ENCODE measurements around the gene ZFHX3.

The ZFHX3 gene

GRCh38 chr16:73006026-73006425 is 41.9 kb downstream of the ZFHX3 start:
- H3K27ac ChIP-seq = no peak overlapping the region
- H3K79me2 ChIP-seq (ENCODE audit: insufficient read depth, low read depth) = no peaks in the 10 kb centered on the region
- H3K4me1 ChIP-seq (ENCODE audit: low read depth, poor library complexity, severe bottlenecking) = no peaks in the 10 kb centered on the region
- H3K4me2 ChIP-seq = no peak overlapping the region
- H3K4me3 ChIP-seq (IDR thresholded peaks at IDR 0.05; ENCODE audit: insufficient read depth, low read depth, low read length) = no peak overlapping the region
- TF ChIP-seq CTCF (conservative IDR thresholded peaks at IDR 0.05; ENCODE audit: low read depth, low read length) = no peak
- no peak overlapping the region for H3K9ac ChIP-seq
- H2AFZ ChIP-seq (ENCODE audit: low read depth) = no peak overlapping the region
- no peaks in the 10 kb centered on the region for H3K36me3 ChIP-seq (ENCODE audit: insufficient read depth)
- no peaks in the 10 kb centered on the region for H4K20me1 ChIP-seq (ENCODE audit: insufficient read depth)
- H3K27me3 ChIP-seq (ENCODE audit: insufficient read depth, low read depth) = no peaks in the 10 kb centered on the region

- no peak for TF ChIP-seq CTCF (conservative IDR thresholded peaks at IDR 0.05; ENCODE audit: low read depth, low read length)
- Histone ChIP-seq H3K36me3 (ENCODE audit: insufficient read depth) (no peaks in the 10 kb centered on the region), H3K79me2 (ENCODE audit: insufficient read depth, low read depth) (no peaks in the 10 kb centered on the region), H4K20me1 (ENCODE audit: insufficient read depth) (no peaks in the 10 kb centered on the region), H2AFZ (ENCODE audit: low read depth) (no peak overlapping the region), H3K27me3 (ENCODE audit: insufficient read depth, low read depth) (no peaks in the 10 kb centered on the region), H3K9ac (no peak overlapping the region), H3K27ac (no peak overlapping the region), H3K4me2 (no peak overlapping the region), H3K4me1 (ENCODE audit: low read depth, poor library complexity, severe bottlenecking) (no peaks in the 10 kb centered on the region), H3K4me3 (IDR thresholded peaks at IDR 0.05; ENCODE audit: insufficient read depth, low read depth, low read length) (no peak overlapping the region)
Observed at GRCh38 chr16:73002866-73003265, 45.1 kb downstream of the ZFHX3 start.

DNA sequence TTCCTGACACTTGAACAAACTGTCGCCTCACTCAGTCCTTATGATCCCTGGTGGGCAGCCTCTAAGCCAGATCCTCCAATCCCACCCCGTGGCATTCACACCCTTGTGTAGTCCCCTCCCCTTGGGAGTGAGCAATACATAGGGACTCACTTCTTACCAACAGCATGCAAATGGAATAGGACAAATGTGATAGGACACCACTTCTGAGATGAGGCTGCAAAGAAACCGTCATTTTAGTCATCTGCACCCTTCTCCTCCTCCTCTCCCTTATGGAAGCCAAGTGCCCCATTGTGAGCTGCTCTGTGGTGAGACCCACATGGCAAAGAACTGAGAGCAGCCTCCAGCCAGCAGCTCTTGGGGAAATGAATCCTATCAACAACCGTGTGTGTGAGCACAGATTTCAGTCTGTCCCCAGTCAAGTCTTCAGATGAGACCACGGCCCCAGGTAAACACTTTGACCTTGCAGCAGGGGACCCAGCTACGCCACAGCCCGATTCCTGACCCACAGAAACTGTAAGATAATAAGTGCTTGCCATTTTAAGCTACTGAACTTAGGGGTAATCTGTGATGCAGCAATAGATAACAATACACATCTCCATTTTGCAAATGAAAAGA is 46.9 kb downstream of the ZFHX3 start:
- Histone ChIP-seq H3K36me3 (ENCODE audit: insufficient read depth) (no peaks in the 10 kb centered on the region), H4K20me1 (ENCODE audit: insufficient read depth) (no peaks in the 10 kb centered on the region), H2AFZ (ENCODE audit: low read depth) (no peak overlapping the region), H3K9ac (no peak overlapping the region), H3K4me3 (IDR thresholded peaks at IDR 0.05; ENCODE audit: insufficient read depth, low read depth, low read length) (no peak overlapping the region), H3K4me2 (no peak overlapping the region), H3K4me1 (ENCODE audit: low read depth, poor library complexity, severe bottlenecking) (no peaks in the 10 kb centered on the region), H3K27ac (no peak overlapping the region), H3K27me3 (ENCODE audit: insufficient read depth, low read depth) (no peaks in the 10 kb centered on the region), H3K79me2 (ENCODE audit: insufficient read depth, low read depth) (no peaks in the 10 kb centered on the region)
- TF ChIP-seq CTCF (conservative IDR thresholded peaks at IDR 0.05; ENCODE audit: low read depth, low read length) = no peak

- no peak for TF ChIP-seq CTCF (conservative IDR thresholded peaks at IDR 0.05; ENCODE audit: low read depth, low read length)
- Histone ChIP-seq H3K9ac (no peak overlapping the region), H3K36me3 (ENCODE audit: insufficient read depth) (no peaks in the 10 kb centered on the region), H4K20me1 (ENCODE audit: insufficient read depth) (no peaks in the 10 kb centered on the region), H3K4me1 (ENCODE audit: low read depth, poor library complexity, severe bottlenecking) (no peaks in the 10 kb centered on the region), H3K27ac (no peak overlapping the region), H2AFZ (ENCODE audit: low read depth) (no peak overlapping the region), H3K4me3 (IDR thresholded peaks at IDR 0.05; ENCODE audit: insufficient read depth, low read depth, low read length) (no peak overlapping the region), H3K4me2 (no peak overlapping the region), H3K27me3 (ENCODE audit: insufficient read depth, low read depth) (no peaks in the 10 kb centered on the region), H3K79me2 (ENCODE audit: insufficient read depth, low read depth) (no peaks in the 10 kb centered on the region)
Observed at GRCh38 chr16:73000020-73000906, 47.7 kb downstream of the ZFHX3 start.
